HCEC 1CT (cell line): ENCODE results near the gene KRTAP2-4.
A peak's percentile ranks its signal among the peaks of the same experiment; 100 is the strongest.
"Not testable (repeated sequence)": the region's sequence is repeated elsewhere in the genome, so short reads cannot be mapped to it uniquely, and the experiment has no call there.

Experiments
- DNase-seq: peaks from one replicate; pipeline ENCODE4 v3.0.0-alpha.2; 2017

Gene KRTAP2-4

DNA sequence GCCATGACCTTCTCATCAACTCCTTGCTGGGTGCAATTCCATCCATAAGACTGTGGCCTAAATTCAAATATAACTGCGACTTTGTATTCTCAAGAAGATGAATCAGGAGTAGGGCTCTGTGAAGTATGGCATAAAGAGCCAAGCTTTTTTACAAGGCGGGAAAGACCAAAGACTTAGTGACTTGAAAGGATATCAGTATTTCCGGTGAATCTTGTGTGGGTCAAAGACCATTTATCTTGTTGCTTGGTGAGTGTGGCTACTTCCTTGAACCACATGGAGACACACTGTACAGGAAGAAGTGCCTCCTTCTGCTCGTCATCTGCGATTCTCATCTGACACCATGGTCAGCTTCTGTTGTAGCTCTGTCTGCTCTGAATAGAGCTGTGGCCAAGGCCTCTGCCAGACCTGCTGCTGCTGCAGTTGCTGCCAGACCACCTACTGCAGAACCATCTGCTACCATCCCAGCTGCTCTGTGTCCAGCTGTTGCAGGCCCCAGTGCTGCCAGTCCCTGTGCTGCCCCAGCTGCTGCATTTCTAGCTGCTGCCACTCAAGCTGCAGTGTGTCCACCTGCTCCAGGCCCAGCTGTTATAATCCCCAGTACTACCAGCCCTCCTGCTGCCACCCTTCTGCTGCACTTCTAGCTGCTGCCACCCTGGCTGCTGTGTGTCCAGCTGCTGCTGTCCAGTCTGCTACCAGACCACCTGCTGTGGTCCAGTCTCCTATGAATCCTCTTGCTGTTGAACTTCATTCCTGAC is 6.1 kb upstream of the KRTAP2-4 start:
- no peak for DNase-seq

DNA sequence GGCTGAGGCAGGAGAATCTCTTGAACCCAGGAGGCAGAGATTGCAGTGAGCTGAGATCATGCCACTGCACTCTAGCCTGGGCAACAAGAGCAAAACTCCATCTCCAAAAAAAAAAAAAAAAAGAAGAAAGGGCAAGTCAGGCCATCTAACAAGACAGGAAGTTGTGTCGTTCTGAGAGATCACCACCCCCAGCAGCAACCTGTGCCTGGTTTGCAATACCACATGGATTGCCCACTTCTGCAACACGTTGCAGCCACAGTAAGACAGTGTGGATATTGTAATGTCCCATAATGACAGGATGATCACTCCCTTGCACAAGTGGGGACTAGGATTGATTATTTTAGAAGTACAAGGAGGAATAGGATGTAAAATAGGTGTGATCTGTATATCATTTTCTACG is 3.4 kb upstream of the KRTAP2-4 start:
- DNase-seq = no peak

DNA sequence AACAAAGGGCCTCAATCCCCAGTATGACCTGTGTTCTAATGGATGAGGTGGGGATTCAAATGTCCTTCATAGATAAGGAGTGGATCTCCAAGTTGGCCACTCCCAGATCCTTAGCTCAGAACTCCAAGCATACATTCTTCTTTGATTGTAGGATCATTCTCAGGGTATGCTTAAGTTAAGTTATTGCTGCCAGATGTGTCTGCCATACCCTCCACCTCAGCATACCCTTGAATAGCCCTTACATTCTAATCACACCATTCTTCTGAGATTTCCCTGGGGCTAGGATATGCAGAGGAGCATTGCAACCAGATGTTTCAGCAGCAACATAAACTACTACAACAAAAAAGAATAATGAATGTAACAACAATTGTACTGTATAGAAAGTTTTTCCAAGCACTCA is 1.6 kb upstream of the KRTAP2-4 start:
- DNase-seq = no peak

DNA sequence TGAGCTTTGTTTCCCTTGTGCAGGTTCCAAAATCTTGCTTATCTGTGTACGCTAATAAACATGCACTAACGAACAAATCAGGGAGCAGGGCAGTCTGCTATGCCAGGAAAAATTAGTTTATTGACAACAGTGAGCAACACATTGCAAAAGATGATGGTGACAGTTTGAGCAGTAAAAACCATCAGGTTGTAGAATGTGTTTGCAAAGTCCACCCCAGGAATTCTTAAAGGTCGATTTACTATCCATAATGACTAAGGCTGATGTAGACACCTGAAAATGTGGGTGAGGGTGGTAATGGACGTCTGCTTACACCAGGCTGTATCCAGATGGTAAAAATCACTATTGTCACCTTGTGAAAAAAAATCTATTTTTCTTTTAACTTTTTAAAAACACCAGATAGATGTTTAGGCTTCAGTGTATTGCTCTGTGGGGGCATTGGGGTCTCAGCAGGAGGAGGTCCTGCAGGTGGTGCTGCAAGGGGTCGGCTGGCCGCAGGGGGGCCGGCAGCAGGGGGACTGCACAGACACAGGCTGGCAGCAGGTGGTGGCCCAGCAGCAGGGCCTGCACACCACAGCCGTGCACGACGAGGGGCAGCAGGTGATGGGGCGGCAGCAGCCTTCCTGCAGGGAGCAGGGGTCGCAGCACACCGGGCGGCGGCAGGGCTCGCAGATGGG is 526 bp downstream of the KRTAP2-4 start:
- not testable (repeated sequence) for DNase-seq

DNA sequence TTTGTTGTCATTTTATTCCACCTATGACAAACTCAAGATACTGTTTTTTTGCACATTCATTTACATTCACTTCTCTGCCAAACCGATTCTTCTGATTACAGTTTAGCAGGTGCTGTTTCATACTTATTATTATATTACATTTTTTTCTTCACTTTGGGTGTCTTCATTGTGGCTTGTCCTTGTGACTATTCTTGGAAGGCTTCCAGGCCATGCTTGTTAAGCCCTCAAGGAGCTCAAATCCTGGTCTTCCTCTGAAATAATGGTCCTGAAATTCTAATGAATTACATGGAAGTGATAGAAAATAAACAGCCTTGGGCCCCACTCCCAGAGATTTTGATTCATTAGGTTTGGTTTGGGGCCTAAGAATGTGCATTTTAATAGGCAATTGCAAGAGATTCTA is 1.4 kb downstream of the KRTAP2-4 start:
- no peak for DNase-seq

DNA sequence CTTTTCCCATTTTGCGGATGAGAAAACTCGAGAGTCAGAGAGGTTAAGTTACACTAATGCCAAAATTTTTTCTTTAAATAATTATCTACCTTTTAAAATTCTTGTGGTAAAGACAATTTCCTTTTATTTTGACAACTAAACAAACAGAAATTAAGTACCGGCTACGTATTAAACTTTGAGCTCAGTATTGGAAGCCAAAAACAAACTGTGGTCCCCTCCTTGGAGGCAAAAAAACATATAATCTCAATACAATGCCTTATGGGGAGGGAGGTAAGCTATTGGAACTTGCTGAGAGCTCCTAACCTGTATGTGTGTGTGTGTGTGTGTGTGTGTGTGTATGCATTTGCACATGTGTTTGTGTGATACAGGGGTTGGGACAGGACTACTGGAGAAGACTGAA is 2.2 kb downstream of the KRTAP2-4 start:
- no peak for DNase-seq

DNA sequence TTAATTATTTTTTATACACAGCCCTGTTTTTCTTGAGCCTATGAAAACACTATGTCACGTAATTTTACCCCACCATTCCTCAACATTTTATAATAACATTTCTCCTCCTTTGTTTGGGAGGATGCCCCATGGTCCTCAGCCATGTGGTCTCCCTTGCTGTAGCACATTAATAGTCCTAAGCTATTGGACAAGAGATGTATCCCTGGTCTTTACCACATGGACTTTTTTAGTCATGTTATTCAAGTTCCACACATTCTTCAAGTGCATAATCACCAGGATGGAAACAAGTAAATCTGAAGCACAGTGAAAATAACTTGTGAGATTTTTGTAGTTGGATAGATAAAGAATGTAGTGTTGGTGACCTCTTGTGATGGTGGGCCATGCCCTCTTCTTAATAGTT is 3.7 kb downstream of the KRTAP2-4 start:
- peak; percentile 95 for DNase-seq

DNA sequence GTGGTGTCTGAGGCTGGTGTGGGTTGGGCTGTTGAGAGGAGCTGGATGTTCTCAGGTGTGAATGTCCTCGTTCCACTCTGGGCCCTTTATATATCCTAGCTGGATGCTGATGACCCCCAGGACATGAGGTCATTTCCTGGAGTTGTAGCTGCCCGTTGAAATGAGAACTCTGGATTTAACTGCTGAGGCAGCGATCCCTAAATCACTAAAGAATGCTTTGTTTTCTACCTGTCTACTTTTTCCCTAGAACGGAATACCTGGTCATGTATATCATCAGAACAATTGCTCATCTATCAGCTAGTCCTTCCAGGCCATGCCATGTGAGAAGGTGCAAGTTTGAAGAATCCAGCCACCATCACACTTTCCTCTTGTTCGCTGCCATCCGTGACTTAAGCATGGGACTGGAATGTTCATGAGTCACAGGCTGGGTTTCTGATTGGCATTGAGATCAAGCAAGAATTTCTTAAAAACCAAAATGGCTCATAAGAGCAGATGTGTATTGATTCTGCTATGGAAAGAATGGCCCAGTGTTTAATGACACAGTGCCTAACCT is 5.6 kb downstream of the KRTAP2-4 start, which contains the start of gene KRTAP2-3:
Gene KRTAP2-3 (minus strand): TSS at position 63 of the 553 bp plus-strand sequence. CDS start 64 bp downstream, outside the sequence.
- peak; percentile 98 for DNase-seq

DNA sequence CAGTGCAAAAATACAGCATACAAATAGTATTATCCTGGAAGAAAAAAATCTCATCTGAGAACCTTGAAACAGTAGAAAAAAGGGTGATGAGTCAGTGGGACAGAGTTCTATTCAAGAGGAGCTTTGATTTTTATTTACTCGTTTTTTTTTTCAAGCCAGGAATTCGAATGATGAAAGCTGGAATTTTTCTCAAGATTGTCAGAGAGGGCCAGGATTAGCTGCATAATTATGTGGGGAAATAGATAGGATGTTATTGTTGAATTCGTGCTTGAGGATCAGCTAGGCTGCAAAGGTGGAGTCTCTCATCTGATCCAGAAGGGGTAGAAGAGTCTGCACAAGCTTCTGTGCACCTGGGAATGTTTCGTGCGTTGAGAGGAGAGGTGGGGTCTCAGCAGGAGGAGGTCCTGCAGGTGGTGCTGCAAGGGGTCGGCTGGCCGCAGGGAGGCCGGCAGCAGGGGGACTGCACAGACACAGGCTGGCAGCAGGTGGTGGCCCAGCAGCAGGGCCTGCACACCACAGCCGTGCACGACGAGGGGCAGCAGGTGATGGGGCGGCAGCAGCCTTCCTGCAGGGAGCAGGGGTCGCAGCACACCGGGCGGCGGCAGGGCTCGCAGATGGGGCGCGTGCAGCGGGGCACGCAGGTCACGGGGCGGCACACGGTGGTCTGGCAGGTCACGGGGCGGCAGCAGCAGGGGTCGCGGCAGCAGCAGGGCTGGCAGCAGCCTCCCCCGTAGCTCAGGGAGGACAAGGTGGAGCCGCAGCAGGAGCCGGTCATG is 6.2 kb downstream of the KRTAP2-4 start:
- peak; percentile 94 for DNase-seq

DNA sequence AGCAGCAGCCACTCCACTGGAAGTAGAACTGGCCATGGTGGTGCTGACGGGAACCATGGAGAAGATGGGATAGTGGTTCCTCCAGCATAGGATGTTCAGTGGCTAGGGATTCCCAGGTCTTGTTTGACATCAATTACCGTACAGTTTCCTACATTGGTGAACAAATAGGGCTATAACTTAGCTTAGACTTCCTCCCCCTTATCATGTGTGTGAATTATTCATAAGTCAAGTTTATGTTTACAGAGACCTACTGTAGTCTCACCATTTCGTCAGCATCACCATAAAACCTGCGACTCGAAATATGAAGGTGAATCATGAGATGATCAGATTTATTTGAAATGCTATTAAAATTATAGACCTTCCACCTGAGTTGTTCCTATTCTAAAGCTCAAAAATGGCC is 6.9 kb downstream of the KRTAP2-4 start:
- peak; percentile 77 for DNase-seq

DNA sequence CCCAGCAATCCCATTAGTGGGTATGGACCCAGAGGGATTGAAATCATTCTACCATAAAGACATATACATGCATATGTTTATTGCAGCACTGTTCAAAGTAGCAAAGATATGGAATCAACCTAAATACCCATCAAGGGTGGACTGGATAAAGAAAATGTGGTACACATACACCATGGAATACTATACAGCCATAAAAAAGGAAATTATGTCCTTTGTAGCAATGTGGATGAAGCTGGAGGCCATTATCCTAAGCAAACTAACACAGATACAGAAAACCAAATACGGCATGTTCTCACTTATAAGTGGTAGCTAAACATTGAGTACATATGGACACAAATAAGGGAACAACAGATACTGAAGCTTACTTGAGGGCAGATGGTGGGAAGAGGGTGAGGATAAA is 8.1 kb downstream of the KRTAP2-4 start:
- DNase-seq = no peak

DNA sequence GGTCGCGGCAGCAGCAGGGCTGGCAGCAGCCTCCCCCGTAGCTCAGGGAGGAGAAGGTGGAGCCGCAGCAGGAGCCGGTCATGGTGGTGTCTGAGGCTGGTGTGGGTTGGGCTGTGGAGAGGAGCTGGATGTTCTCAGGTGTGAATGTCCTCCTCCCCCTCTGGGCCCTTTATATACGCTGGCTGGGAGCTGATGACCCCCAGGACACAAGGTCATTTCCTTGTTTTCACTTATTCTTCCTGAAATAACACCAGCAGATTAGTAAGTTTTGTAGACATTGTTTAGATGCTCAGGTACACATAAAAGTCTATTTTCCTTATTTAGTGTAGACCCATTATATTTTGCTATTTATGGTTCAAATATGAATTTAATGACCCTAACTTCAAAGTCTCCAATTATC is 10.5 kb downstream of the KRTAP2-4 start, which contains the start of gene KRTAP2-2:
Gene KRTAP2-2 (minus strand): TSS at position 101 of the 400 bp plus-strand sequence. CDS start 19 bp downstream, at position 82.
- not testable (repeated sequence) for DNase-seq

DNA sequence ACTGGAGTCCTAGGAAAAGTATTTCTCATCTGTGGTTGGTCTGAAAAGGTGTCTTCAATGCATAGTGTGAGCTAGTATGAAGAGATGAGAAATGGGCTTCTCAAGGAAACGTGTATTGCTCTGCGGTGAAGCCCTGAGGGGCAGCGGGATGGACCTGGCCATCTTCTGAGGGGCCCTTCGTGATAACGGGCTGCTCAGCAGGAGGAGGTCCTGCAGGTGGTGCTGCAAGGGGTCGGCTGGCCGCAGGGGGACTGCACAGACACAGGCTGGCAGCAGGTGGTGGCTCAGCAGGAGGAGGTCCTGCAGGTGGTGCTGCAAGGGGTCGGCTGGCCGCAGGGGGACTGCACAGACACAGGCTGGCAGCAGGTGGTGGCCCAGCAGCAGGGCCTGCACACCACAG is 11.1 kb downstream of the KRTAP2-4 start:
- not testable (repeated sequence) for DNase-seq

DNA sequence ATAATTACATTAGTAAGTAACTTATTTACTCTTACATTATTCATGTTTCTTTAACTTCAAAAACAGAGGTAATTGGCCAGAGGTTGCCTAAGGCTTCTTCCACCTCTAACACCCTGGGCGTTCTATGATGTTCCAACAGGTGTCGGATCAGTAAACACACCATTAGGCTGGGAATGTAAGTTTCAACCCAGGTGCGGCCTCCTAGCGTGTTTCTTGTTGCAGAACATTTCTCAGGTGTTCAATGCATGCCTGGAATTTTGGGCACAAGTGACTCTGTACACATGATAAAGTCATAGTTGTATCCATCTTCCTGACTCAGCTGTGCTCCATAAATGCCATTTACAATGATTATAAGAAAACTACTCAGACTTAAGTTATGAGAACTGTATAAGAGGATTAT is 11.7 kb downstream of the KRTAP2-4 start:
- no peak for DNase-seq

DNA sequence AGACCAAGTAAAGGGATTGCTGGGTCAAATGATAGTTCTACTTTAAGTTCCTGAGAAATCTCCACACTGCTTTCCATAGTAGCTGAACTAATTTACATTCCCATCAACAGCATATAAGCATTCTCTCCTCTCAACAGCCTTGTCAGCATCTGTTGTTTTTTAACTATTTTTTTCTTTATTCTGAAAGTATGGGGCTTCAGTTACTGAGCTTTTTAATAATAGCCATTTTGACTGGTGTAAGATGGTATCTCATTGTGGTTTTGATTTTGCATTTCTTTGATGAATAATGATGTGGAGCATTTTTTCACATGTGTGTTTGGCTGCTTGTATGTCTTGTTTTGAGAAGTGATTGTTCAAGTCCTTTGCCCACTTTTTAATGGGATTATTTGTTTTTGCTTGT is 13.1 kb downstream of the KRTAP2-4 start:
- no peak for DNase-seq

DNA sequence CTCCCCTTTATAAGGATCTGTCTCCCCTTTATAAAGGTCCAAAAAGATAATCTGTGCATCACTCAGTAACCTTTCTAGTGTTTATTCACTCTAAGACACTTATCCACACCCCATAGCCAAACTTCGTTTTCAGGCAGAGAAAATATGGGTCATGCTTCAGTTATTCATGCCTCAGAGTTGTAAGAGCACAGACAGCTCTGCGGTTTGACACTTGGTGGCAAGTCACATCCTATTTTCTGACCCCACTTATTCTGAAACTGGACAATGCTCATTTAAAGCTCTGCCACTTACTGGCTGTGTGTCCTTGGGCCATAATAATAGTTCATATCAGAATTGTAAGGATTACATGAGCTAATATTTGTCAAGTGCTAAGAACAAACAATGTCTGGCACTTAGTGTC is 16.6 kb downstream of the KRTAP2-4 start:
- peak; percentile 91 for DNase-seq

DNA sequence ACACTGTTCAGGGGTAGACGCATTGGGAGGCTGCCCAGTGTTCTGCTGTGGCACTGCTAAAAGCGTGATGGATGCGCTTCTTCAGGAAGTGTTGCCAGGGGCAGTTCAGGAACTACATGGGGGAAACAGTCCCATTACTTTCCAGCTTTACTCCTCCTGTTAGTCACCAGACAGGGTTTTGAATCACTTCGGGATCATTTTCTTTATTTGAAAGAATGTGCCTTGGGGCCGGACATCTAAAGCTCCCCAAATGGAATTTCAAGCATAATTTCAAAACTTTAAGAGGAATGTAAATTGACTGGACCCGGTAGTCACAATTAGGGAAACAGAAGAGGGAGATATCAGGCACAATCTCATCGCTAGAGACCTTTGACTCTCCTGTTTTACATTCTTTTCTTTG is 17.2 kb downstream of the KRTAP2-4 start:
- peak; percentile 71 for DNase-seq

DNA sequence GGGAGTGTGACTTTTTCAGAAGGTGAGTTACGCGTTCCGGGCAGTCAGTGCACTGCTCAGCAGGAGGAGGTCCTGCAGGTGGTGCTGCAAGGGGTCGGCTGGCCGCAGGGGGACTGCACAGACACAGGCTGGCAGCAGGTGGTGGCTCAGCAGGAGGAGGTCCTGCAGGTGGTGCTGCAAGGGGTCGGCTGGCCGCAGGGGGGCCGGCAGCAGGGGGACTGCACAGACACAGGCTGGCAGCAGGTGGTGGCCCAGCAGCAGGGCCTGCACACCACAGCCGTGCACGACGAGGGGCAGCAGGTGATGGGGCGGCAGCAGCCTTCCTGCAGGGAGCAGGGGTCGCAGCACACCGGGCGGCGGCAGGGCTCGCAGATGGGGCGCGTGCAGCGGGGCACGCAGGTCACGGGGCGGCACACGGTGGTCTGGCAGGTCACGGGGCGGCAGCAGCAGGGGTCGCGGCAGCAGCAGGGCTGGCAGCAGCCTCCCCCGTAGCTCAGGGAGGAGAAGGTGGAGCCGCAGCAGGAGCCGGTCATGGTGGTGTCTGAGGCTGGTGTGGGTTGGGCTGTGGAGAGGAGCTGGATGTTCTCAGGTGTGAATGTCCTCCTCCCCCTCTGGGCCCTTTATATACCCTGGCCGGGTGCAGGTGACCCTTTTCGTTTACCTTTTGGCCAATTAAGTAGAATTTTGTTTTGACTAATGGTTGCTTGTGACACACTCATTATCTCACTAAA is 18.8 kb downstream of the KRTAP2-4 start, which contains the start of gene KRTAP2-1:
Gene KRTAP2-1 (minus strand): TSS at position 582 of the 731 bp plus-strand sequence. CDS start 49 bp downstream, at position 533.
- not testable (repeated sequence) for DNase-seq

DNA sequence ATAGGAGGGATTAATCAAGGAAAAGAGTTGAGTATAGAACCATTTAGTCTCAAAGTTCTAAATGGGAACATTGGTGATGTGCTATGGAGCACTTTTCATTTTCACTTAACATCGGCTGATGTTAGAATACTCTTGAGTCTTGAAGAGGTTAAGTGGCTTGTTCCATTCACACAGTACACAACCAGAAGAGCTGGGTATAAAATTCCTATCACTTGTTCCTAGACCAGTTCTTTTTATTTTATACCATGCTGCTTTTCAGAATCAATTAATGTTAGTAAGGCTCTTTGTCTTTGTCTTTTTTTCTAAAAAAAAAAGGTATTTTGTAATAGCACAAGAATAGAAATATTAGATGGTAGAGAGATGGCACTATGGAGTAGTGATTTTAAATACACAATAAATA is 22.7 kb downstream of the KRTAP2-4 start:
- DNase-seq = no peak

DNA sequence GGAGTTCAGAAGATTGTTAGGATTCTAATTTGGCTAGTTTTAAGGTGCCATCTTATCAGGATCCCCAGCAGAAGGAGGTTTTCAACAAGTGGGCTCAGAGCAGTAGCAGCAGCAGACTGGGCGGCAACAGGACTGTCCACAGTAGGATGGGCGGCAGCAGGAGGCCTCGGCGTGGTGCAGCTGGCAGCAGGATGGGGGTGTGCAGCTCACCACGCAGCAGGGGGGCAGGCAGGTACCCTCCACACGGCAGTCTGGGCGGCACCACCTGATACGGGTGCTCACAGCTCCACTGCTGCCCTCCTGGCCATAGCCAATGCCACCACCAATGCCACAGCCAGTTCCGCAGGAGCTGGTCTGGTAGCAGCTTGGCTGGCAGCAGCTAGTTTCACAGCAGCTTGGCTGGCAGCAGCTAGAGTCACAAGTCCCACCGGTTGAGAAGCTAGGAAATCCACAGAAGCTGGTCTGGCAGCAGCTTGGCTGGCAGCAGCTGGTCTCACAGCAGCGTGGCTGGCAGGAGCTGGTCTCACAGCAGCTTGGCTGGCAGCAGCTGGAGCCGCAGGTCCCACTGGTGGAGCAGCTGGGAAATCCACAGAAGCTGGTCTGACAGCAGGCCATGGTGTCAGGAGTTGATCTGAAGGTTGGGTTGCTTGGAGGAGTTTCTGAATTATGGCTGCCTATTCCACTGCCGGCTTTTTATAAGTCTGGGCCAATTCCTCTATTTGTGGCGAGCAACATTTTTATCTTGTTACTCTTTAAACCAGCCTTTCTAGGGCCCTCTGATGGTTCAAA is 24.7 kb downstream of the KRTAP2-4 start, which contains the start of gene KRTAP1-1:
Gene KRTAP1-1 (minus strand): TSS at position 668 of the 789 bp plus-strand sequence. CDS start 53 bp downstream, at position 615.
- not testable (repeated sequence) for DNase-seq

DNA sequence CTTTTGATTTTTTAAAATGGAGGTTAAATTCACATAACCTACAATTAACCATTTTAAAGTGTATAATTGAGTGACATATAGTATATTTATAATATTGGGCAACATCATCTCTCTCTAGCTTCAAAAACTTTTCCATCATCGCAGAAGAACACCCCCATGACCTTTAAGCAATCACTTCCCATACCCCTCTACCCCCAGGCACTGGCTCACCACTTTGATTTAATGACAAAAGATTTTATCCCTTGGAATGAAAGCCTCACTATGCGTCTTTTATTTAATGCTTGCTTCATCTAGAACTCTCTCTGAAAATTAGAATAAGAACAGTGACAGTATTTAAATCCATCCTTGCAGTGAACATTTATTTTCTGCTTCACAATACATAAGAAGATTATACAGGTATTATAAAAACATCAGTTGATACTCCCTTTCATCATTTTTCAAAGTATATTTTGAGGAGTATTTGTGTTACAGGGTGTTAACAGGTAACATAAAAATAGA is 27.8 kb downstream of the KRTAP2-4 start:
- no peak for DNase-seq
